Activated naive CD4-positive, alpha-beta T cell treated with anti-CD3 and anti-CD28 coated beads, Interleukin-2, amount 50 U/mL, for 16 hours (primary cell): ENCODE measurements around the gene SLC52A3.
"Not testable (repeated sequence)": the region's sequence is repeated elsewhere in the genome, so short reads cannot be mapped to it uniquely, and the experiment has no call there.

ENCODE experiments used
- DNase-seq: peaks from one replicate; pipeline ENCODE4 v3.0.0-alpha.2; 2020

Gene SLC52A3

DNA sequence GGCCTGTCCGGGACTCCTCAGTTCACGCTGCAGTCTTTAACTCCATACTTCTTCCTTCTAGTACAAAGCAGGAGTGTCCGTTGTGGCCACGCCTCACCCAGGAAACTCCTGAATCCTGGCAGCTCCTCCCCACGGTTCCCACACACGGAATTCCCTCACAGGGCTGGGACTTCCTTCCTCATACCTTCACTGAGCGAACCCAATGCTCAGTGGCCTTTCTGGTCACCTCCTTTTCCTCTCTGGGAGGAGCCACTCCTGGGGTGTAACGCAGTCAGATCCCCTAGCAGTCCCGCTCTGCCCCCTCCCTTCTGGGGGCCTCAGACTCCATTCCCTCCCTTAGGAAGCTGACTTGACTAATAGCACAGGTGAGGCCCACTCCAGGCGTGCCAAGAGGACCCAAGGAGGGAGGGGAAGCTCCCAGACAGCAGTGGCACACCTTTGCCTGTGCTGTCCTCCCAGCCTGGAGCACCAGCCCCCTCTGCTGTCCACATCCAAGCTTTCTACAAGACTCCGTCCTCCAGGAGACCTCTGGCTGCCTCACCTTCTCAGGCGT lies at the start of gene SLC52A3:
TSS of gene SLC52A3 (minus strand) at position 75 of the 553 bp plus-strand sequence. CDS start 2,726 bp downstream, outside the sequence.
- no peak for DNase-seq

DNA sequence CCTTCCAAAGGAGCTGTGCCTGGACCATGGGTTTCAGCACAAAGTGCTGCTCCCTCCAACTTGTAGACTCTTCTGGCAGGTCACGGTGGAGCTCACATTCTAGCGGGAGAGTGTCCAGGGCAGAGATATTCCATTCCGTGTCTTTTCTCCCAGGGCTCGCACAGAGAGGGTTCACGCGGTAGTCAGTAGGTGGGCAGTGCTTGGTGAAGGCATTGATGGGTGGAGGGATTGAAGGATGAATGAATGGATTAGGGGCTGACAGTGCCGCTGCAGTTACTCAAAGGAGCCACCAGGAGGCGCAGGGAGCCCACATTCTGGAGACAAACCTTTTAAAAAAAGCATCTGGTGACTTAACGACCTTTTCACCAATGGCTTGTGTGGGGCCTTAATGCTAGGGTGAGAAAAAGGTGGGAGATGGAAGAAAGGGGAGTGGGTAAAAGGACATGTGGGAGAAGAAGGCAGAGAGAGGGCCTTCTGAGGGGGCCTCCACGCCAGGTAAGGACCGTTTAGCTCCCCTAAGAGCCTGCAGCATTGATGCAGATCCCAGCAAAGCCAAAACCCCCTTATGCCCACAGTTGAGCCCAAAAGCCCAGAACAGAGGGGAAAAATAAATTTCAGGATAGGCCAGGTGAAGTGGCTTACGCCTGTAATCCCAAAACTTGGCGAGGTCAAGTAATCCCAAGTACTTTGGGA lies 47.8 kb upstream of the SLC52A3 start:
- peak; percentile 66 for DNase-seq

DNA sequence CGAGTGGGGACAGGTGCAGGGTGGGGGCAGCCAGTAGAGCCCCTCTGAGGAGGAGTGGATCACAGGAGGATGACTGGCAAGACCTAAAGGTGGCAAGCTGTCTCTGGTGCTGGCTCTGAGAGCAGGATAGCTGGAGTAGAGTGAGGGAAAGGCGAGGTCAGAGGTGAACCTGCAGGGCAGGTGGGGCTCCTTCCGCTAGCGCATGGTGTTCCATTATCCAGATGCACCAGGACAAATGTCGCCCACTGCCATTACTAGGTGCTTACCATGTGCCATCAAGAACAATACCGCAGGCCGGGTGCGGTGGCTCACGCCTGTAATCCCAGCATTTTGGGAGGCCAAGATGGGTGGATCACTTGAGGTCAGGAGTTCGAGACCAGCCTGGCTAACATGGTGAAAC lies 46.9 kb upstream of the SLC52A3 start:
- DNase-seq = no peak

DNA sequence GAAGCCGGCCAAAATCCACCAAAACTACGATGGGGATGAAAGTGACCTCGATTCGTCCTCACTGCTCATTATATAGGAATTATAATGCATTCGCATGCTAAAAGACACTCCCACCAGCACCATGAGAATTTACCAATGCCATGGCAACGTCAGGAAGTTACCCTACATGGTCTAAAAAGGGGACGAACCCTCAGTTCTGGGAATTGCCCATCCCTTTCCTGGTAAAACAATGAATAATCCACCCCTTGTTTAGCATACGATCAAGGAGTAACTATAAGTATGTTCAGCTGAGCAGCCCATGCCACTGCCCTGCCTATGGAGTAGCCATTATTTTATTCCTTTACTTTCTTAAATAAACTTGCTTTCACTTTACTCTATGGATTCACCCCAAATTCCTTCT lies 45.1 kb upstream of the SLC52A3 start:
- DNase-seq = no peak

DNA sequence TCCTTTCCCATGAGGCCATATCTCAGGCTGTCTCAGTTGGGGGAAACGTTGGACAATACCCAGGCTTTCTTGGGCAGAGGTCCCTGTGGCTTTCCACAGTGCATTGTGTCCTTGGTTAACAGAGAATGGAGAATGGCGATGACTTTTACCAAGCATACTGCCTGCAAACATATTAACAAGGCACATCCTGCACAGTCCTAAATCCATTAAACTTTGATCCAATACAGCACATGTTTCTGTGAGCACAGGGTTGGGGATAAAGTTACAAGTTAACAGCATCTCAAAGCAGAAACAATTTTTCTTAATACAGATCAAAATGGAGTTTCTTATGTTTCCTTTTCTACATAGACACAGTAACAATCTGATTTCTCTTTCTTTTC lies 44.1 kb upstream of the SLC52A3 start:
- not testable (repeated sequence) for DNase-seq

DNA sequence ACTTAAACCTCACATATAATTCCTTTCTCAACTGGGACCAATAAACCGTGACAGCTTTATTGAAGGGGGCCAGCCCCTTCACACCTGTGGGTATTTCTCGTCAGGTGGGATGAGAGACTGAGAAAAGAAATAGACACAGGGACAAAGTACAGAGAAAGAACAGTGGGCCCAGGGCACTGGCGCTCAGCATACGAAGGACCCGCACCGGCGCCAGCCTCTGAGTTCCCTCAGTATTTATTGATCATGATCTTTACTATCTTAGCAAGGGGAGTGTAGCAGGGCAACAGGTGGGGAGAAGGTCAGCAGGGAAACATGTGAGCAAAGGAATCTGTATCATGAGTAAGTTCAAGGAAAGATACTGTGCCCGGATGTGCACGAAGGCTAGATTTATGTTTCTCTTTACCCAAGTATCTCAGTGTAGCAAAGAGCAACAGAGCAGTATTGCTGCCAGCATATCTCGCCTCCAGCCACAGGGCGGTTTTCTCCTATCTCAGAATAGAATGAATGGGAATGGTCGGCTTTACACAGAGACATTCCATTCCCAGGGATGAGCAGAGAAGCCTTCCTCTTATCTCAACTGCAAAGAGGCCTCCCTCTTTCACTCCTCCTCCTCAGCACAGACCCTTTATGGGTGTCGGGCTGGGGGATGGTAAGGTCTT lies 43.6 kb upstream of the SLC52A3 start:
- not testable (repeated sequence) for DNase-seq

DNA sequence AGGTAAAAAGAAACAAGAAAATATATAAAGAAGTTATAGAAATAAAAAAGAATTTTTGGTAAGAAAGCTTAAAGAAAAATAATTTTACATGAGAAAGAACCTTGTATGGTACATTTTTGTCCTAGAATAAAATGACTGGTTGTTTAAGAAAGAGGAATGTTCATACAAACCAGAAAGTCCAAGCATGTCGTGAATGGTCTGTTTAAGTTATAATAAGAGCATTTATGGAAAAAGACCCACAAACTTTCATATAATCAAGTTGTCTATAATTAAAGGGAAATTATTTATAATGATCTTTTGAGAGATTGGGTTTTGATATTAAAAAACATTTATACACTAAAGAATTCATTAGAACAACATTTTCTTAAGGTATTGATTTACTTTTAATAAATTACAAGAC lies 37.4 kb upstream of the SLC52A3 start:
- no peak for DNase-seq

DNA sequence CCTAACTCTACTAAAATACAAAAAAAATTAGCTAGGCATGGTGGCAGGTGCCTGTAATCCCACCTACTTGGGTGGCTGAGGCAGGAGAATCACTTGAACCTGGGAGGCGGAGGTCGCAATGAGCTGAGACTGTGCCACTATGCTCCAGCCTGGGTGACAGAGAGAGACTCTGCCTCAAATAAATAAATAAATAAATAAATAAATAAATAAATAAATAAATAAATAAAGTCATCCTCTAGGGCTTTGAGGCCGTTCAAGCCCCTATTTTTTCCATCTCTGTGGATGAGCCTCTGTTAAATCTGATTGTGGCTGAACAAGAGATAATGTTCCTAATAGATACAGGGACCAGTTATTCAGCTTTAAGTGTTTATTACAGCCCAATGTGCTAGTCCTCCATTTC lies 33.4 kb upstream of the SLC52A3 start:
- no peak for DNase-seq

DNA sequence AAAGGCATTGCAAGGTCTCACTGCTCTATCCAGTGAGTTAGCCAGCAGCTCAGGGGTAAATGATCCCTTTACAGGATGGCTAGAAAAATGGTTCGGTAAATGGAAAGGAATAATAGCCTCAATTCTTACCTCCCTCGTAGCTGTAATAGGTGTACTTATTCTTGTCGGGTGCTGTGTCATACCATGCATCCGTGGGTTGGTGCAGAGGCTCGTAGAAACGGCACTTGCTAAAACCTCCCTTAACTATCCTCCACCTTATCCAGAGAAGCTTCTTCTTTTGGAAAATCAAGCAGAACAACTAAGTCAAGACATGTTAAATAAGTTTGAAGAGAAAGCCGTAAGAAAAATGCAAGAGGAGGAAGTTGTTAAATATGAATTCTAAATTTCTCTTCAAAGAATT lies 31.7 kb upstream of the SLC52A3 start:
- not testable (repeated sequence) for DNase-seq

DNA sequence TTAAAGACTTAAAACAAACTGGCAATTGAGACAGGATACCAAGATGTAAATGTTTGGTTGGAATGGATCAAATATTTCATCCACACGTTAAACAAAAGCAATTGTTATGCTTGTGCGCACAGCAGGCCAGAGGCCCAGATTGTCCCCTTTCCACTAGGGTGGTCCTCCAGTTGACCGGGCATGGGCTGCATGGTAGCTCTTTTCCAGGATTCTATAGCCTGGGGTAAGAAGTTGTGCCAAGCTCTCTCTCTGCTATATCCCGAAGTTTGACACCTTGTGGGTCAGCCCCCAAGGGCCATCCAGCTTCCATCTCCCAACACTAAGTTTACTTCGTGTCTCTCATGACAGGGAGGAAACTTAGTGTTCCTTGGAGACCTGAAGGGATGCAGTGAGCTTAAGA lies 30.4 kb upstream of the SLC52A3 start:
- not testable (repeated sequence) for DNase-seq

DNA sequence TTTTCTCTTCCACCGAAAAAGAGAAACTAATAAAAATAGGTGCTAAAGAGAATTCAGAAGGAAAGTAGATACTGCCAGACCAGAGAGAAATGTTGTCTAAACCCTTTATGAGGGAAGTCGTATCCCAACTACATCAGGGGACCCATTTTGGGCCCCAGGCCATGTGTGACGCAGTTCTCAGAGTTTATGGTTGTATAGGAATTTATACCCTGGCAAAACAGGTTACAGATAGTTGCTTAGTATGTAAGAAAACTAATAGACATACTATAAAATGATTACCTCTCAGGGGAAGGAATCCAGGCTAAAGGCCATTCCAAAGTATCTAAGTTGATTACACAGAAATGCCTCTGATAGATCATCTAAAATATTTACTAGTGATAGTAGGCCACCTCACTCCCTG lies 28.6 kb upstream of the SLC52A3 start:
- no peak for DNase-seq

DNA sequence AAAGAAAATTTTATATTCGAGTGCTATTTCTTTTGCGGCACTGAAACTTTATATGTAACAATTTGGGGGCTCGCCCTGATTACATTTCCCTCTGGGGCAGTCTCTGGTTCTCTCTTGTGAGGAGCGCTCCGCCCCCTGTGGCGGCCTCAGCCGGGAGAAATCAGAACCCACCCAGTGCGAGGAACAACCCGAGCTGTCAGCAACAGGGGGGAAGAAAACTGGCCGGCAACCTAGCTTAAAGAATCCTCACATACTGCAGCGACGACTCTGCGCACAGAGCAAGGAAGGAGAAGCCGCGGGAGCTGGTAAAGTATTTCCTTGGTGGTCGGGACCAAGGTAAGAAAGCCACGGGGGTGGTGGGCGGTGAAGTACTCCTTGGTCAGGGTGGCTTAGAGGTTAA lies 23.9 kb upstream of the SLC52A3 start:
- DNase-seq = no peak

DNA sequence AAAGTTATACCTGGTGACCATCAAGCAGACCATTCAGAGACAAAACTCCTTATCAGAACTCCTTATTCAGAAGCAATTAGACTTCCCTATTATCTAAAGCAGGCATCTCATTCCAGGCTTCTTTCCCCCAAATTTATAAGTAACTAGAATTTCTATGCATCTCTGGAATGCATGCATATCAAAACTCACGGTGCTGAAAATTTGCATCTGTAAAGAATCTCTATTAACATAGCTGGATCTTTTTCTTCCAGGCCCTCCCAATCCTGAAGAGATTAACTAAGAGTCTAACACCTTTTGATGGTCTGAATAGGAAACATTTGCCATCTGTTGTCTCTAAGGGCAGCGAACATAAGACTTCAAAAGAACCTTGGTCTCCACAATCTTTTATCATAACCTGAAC lies 22.8 kb upstream of the SLC52A3 start:
- DNase-seq = no peak

DNA sequence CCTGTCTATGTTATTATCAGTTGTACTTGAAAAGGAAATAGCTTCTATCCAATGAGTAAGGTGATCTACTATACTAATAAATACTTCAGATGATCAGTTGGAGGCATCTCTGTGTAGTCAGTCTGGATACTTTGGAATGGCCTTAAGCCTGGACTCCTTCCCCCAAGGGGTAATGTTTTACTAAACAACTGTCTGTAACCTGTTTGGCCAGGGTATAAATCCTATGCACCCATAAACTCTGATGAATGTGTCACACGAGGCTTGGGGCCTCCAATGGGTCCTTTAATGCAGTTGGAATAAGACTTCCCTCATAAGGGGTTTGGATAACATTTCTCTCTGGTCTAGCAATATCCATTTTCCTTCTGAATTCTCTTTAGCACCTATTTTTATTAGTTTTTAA lies 19.5 kb upstream of the SLC52A3 start:
- DNase-seq = no peak

DNA sequence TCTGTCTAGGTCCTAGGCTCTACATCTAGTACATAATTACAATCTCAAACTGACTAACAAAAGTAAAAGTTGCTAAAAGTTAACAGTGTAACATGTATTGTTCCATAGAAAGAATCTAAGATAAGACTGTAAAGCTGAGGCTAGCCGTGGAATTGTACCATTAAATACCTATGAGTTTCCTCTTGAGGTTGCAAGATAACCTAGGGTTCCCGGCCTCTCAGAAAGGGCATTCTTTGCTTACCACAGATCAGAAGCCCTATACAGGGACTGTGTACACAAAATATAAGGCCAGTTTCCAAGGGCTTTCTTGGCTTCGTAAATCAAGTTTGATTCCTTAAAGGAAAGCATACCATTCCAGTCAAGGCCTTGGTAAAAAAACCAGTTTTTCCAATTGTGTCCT lies 11.5 kb upstream of the SLC52A3 start:
- no peak for DNase-seq

DNA sequence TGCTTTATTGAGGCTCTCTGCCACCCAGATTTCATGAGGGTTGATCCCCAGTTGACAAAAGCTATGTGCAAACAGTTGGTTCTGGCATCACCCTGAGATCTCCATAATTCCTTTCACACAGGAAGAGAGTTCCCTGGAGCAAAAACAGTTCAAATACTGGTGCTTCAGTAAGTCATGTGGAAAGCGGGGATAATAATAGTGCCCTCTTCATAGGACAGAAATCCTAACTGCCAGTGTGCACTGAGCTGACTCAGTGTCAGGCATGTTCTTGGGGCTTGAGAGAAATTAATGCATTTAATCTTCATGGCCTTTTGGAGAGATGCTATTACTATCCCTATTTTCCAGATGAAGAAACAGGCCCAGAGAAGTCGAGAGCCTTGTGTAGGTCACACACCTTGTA lies 7.9 kb upstream of the SLC52A3 start:
- DNase-seq = no peak

DNA sequence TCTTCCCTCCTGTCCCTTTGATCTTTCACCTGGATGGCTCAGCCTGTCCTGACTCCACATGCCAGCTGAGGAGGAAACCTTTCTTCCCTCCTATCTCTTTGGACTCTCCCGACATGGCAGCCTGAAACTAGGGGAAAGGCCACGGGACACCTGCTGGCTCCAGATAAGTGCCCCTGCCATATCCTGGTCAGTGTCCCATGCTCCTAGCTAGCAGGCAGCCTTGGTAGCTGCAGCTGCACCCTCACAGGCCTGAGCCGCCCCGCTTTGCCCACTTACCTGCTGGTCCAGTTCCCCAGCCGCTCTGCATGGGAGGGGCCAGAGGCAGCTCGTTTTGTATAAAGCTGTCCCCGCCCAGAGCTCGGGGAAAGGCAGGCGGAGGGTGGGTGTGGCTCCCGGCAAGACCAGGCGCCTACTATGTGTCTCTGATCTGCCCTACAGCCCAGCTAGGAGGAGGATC lies 7.4 kb upstream of the SLC52A3 start:
- no peak for DNase-seq

DNA sequence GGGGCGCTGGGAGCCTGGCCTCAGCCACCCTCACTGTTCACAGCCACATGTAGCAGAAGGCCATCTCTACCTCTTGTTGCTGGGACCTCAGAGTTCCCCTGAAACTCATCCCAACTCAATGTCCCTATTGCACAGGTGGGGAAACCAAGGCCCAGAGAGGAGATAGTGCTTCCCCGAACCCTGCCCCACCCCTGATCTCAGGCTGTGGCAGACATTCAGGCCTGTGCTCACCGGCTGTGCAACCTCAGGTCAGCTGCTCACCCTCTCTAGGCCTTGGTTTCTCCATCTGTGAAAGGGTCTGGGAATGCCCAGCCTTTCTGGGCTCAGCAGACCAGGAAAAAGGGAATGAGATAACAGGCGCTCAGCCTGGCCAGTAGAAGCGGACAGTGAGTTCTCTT lies 6.4 kb upstream of the SLC52A3 start:
- DNase-seq = no peak

DNA sequence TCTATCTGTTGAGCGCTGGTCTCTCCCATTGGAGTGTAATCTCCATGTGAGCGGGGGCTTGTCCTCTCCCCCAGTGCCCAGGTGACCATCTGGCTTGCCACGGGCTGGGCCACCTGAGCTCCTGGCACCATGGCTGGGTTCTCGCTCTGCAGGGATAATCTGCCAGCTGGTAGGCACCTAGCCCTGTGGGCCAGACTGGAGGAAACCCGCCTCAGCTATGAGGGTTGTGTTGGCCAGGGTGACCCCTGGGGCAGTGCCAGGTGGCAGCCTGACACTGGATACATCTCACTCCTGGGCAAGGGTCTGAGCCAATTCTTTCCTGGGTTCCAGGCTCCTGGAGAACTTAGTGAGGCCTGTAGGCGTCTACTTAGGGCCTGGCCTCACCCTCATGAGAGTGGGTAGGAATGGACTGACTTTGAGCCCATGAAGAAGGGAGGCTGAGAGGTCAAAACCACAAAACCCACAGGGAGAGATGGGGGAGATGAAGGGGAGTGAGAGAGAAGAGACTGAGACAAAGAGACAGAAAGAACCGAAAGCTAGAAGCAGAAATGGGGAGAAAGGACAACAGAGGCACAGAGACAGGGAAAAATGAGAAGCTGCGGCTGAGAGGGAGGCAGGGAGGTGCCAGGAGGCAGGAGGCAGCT lies 5.8 kb upstream of the SLC52A3 start:
- no peak for DNase-seq

DNA sequence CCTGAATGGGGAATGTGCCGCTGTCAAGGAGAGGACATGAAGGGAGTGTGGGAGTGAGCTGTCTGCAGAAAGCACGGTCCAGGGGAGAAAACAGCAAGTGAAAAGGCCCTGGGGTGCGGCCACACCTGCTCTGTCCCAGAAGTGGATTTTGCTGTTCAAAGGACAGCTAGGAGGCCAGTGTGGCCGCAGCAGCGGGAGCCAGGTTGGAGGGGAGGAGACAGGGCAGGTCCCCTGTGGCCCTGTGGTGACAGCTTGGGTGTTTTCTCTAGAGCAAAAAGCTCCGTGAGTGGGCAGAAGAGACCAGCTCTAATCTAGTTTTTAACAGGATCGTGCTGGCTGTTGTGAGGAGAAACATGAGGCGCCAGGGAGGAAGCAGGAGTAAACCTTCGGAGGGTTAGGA lies 4.5 kb upstream of the SLC52A3 start:
- DNase-seq = no peak

DNA sequence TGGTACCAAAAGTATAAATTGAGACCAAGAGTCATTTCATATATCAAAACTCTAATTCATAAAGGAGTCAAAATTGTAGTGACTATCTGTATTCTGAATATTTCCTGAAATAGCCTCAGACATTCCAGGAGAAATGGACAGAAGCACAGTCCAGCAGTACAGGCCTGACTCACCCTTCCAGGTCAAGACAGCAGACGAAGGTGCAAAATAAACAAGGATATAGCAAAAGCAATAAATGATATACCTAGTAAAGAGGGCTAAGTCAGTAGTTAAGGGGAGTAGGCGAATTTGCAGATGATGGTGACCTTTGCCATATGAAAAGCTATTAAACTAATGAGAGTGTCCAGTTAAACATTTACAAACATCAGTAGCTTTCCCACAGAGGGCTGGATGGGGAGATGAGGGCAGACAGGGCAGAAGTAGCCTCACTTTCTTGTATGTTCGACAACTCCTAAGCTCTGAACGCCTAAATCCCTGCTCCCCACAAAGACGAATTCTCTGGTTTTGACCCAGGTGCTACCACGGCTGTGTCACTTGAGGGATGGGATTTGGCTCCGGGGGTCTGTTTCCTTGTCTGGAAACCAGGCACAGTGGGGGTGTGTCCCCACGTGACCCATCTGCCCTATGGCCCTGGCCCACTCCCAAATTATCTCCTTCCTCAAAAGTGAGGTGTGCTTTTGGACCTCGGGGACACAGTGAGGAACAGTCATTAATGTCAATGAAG lies 3.6 kb upstream of the SLC52A3 start:
- no peak for DNase-seq

DNA sequence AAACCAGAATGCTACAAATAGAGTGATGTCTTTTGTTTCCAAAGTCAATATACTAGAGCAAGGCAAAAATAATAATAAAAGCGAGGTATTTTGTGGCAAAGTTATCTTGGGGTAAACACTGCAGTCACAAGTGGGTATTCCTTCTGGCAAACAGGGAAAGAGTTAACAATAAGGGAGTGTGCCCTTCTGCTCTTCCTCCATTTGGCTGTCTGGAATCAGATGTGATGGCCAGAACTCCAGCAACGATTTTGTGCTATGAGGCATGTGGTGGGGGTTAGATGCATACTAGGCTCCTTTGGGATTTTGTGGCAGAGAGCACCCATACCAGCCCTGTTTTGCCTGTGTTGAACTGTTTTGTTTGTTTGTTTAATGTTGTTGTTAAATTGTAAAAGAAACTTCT lies 2.4 kb upstream of the SLC52A3 start:
- no peak for DNase-seq

DNA sequence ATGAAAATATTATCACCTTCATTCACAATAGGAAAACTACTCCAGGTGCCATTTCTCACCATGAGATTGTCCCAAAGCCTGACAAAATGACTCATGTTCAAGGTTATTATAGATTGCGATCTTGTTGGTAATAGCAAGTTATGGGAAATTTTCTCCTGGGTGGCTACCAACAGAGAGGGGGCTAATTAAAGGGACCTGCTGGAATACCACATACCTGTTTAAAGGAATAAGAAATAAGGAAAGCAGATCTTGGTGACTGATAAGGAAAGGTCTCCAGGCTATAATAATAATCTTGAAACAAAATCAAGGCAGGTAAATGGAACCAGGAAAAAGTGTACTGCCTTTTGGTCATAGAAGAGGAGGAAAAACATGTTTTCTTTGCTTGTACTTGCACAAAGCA lies 1.4 kb downstream of the SLC52A3 start:
- no peak for DNase-seq
